B cell (primary cell): ENCODE measurements around the gene CASS4.

Experiments used
- CTCF ChIP-seq: fragments of 200-600 bp; IDR thresholded peaks from one replicate; pipeline ENCODE4 v1.8.0; 2022; ENCODE audit warnings: antibody characterized with exemption, mild to moderate bottlenecking
- EZH2 ChIP-seq: IDR thresholded peaks from 2 replicates; pipeline ENCODE4 v1.6.1; 2012; ENCODE audit warnings: borderline replicate concordance, low read depth, mild to moderate bottlenecking, moderate library complexity, low read length; ENCODE audit not compliant: insufficient read depth, poor library complexity, severe bottlenecking

- TF ChIP-seq CTCF (peak; percentile 96), EZH2 (no peak)
These were observed 11.9 kb upstream of the CASS4 start for GRCh38 chr20:56400001-56400640.
